Lower leg skin (tissue), 4 donors: ENCODE measurements around the gene MUC6. TPM values are rescaled to one million over a fixed set of nuclear protein-coding genes. Genes with fewer than 3 reads are reported as not detected.

Experiments used
- DNase-seq, 2 donors: peaks; one replicate each; pipeline ENCODE4 v3.0.0-alpha.2; 2019; ENCODE audit warnings: low spot score in 2 of 2
- H3K4me3 ChIP-seq: fragments of 200-600 bp; sonication (generic); 2 replicates; pipeline ENCODE4 v1.5.1; 2017; ENCODE audit warnings: mild to moderate bottlenecking, low read depth; ENCODE audit not compliant: poor library complexity, severe bottlenecking
- POLR2A ChIP-seq, 2 donors: fragments of 450-650 bp; IDR thresholded peaks; one replicate each; pipeline ENCODE4 v1.6.1; 2016 to 2017; ENCODE audit warnings: antibody characterized with exemption in 2 of 2, mild to moderate bottlenecking in 1 of 2, moderate library complexity in 1 of 2
- WGBS, 2 donors: methylation state at CpG; one replicate each; pipeline ENCODE4 v1.1.5; 2018; 5-methylcytosine and 5-hydroxymethylcytosine counted together
- intact Hi-C: fragments of 100-400 bp; cut with DNase I; formaldehyde crosslinking; loops from one replicate; pipeline ENCODE4 v1.15.0; 2023; ENCODE audit warnings: low total_unique reads
- total RNA-seq, 4 donors: library from RNA; depleted of rRNA; stranded (reverse); fragments of >200 nt; gene quantifications; one replicate each; pipeline ENCODE4 v1.1.0, GENCODE V29; 2016
- TF ChIP-seq, protein P1 (sequence below), 3 donors: fragments of 450-650 bp; IDR thresholded peaks; one replicate each; pipeline ENCODE4 v1.5.1; 2016; ENCODE audit warnings: antibody characterized with exemption in 3 of 3, mild to moderate bottlenecking in 3 of 3, moderate library complexity in 2 of 3

Gene MUC6
- total RNA-seq, 4 donors from 2014 or later: not detected

DNA sequence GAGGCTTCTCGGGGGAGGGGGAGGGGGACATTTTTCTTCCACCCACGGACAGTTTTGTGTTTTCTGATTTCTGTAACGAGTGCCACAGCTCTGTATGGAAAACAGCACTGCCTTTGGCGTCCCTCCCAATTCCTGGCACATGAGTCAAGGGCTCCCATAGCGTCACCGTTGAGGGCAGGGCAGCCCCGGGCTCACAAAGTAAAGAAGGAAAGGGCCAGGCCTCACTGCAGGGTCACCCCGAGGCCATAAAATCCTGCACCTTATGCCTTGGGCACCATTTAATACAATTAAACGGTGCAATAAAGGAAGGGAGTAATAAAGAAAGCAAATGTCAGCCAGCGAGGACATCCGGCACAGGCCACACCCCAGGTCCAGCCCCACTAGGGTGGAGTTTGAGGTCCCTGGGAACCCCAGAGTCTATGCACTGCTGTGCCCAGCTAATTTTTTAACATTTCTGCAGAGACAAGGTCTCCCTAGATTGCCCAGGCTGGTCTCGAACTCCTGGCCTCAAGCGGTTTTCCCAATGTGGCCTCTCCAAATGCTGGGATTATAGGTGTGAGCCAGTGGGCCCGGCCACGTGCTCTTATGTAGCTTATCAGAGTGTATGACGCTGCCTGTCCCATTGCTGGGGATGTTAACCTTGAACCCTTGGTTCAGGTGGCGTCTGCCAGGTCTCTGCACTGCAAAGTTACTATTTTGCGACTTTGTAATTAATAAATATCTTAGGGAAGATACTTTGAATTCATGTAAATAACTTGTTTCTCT lies 24.5 kb upstream of the MUC6 start:
- DNase-seq: no peak
- intact Hi-C loops: no loop called here
- 49 to 53% methylated on average over 18 of the region's 18 CpGs for WGBS, 2 donors

DNA sequence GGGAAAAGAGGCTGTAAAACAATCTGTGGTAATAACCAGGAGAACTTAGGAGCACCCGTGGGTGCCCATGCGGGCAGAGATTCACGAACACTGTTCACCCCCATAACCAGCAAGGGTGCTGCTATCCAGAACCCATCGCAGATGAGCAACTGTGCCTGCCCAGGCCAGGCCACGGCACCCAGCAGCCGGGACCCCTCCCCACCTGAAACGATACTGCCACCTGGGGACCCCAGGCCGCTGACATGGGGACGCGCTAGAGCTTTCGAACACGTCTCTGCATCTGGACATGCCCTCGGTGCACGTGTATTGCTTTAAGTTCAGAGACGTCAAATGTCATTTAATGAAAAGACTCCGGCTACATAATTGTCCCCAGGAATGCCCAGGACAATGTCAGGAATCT lies 23.9 kb upstream of the MUC6 start:
- WGBS, 2 donors: 74 to 75% methylated on average over 16 of the region's 16 CpGs
- no peak overlapping the region for H3K4me3 ChIP-seq
- DNase-seq: no peak
- intact Hi-C loops: no loop called here
- TF ChIP-seq, protein P1, sequence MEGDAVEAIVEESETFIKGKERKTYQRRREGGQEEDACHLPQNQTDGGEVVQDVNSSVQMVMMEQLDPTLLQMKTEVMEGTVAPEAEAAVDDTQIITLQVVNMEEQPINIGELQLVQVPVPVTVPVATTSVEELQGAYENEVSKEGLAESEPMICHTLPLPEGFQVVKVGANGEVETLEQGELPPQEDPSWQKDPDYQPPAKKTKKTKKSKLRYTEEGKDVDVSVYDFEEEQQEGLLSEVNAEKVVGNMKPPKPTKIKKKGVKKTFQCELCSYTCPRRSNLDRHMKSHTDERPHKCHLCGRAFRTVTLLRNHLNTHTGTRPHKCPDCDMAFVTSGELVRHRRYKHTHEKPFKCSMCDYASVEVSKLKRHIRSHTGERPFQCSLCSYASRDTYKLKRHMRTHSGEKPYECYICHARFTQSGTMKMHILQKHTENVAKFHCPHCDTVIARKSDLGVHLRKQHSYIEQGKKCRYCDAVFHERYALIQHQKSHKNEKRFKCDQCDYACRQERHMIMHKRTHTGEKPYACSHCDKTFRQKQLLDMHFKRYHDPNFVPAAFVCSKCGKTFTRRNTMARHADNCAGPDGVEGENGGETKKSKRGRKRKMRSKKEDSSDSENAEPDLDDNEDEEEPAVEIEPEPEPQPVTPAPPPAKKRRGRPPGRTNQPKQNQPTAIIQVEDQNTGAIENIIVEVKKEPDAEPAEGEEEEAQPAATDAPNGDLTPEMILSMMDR (IDR thresholded peaks at IDR 0.05): no peak
- TF ChIP-seq POLR2A (IDR thresholded peaks at IDR 0.05): no peak

More for the DNA sequence above, 24.5 kb upstream of the MUC6 start:
- TF ChIP-seq, protein P1 (IDR thresholded peaks at IDR 0.05): no peak
- TF ChIP-seq POLR2A (IDR thresholded peaks at IDR 0.05): no peak
- H3K4me3 ChIP-seq: no peak overlapping the region

DNA sequence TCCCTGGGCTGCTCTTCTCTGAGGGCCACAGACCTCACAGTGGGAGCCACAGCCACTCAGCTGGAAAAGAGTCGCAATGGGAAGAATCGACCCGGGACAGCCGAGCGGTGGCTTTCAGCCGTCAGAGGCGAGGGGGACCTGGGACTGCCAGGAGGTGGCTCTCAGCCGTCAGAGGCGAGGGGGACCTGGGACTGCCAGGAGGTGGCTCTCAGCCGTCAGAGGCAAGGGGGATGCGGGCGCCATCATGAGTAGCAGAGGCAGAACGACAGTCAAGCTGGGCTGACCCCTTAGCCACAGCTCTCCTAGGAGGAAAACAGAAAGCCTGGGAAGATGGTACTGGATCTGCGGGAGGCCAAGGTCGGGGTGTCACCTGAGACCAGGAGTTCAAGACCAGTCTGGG lies 23.2 kb upstream of the MUC6 start:
- DNase-seq: no peak
- no peak for TF ChIP-seq POLR2A (IDR thresholded peaks at IDR 0.05)
- TF ChIP-seq, protein P1 (IDR thresholded peaks at IDR 0.05): no peak
- intact Hi-C loops: no loop called here
- H3K4me3 ChIP-seq: no peak overlapping the region
- 78 to 89% methylated on average over 15 of the region's 15 CpGs for WGBS, 2 donors

DNA sequence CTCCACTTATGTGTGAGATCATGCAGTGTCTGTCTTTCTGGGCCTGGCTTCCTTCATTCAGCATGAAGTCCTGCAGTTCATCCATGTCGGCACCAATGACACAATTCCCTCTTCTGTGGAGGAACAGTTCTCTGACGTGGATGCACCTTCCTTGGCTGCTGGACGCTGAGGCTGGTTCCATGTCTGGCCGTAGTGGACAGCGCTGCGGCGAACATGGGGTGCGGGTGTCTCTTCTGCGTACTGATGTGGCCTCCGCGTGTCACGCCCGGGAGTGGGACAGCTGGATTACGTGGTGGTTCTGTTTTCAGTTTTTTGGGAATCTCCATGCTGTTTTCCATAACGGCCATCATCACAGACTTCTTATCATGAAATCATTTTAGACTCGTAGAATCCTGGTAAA lies 21.3 kb upstream of the MUC6 start:
- TF ChIP-seq, protein P1 (IDR thresholded peaks at IDR 0.05): no peak
- no peak for TF ChIP-seq POLR2A (IDR thresholded peaks at IDR 0.05)
- no peak for DNase-seq
- intact Hi-C loops: no loop called here
- H3K4me3 ChIP-seq: no peak overlapping the region
- 90 to 92% methylated on average over 16 of the region's 16 CpGs for WGBS, 2 donors

DNA sequence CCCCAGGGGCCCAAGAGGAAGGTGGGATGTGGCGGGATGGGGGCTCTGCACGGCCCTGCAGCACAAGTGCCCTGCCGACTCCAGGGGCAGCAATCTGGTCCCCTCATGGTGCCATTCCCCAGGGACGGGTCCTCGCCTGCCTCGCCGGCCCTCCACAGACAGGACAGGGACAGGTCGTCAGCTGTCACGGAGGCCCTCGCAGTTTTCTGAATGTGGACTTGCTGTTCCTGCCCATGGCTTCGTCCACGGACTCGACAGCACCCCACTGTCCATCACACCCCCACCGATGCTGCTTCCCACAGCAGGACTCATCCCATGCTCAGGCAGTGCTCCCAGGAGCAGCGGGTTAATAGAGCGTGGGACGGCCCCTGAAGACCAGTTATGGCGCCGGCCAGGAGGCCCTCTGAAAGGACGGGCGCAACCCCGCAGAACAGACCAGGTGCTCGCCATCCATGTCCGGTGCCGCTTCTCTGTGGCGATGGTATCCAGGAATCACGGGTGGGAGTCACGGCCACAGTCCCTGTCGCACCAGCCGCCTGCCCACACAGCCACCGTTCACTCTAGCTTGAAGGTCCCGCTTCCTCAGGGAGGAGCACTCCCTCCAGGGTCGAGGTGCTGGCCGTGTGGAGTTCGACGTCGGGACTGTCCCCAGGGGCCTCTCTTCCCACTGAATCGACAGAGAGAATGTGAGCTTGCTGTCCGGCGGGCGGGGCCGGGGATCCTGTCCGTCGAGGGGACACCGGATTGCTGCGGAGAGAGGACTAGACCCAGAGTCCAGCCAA lies 19.7 kb upstream of the MUC6 start:
- TF ChIP-seq POLR2A (IDR thresholded peaks at IDR 0.05): no peak
- TF ChIP-seq, protein P1 (IDR thresholded peaks at IDR 0.05): no peak
- intact Hi-C loops: no loop called here
- DNase-seq: no peak
- 82 to 85% methylated on average over 37 to 46 of the region's 46 CpGs for WGBS, 2 donors
- H3K4me3 ChIP-seq: no peak overlapping the region
